NCI-H82 (cell line): Measurements from ENCODE around the gene PDGFRB.

Source experiments
- DNase-seq: peaks from one replicate; lab custom pipeline; 2025; lab: John Stamatoyannopoulos, UW

PDGFRB gene

GRCh38 chr5:150065886-150066285, 89.8 kb downstream of the PDGFRB start:
- DNase-seq: no peak

- no peak for DNase-seq
These were observed 90.3 kb downstream of the PDGFRB start for GRCh38 chr5:150065346-150065745.

DNA sequence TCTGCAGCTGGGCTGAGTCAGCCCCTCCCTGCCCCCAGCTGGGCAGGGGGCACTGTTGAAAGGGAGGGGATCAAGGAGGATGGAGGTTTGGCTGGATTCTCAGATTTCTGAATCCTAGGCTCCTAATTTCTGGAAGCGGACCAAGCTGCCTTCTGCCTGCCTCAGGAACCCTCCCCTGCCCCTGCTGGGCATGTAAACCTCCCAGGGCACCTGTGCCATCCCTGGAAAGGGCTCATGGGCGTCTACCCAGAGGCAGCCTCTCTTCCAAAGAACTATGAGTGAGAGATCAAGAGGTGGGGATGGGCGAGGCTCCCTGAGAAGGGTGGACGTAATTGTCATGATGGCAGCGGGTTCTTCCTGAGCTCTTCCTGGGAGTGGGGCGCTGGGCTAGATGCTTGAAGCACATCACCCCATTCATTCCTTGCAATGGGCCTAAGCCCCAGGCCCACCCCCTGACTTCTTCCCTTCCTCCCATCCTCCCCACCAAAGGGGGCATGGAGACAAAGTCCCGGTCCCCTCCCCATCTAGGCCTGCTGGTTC, 90.9 kb downstream of the PDGFRB start:
- no peak for DNase-seq
